Activated CD8-positive, alpha-beta memory T cell treated with anti-CD3 and anti-CD28 coated beads for 1 hour (primary cell): Measurements from ENCODE around the gene OR2L8.

Source experiments
- DNase-seq, 2 donors: peaks; one replicate each; pipeline ENCODE4 v3.0.0-alpha.2; 2020; ENCODE audit warnings: low read depth in 1 of 2; ENCODE audit errors: extremely low read depth in 1 of 2

Gene OR2L8

DNA sequence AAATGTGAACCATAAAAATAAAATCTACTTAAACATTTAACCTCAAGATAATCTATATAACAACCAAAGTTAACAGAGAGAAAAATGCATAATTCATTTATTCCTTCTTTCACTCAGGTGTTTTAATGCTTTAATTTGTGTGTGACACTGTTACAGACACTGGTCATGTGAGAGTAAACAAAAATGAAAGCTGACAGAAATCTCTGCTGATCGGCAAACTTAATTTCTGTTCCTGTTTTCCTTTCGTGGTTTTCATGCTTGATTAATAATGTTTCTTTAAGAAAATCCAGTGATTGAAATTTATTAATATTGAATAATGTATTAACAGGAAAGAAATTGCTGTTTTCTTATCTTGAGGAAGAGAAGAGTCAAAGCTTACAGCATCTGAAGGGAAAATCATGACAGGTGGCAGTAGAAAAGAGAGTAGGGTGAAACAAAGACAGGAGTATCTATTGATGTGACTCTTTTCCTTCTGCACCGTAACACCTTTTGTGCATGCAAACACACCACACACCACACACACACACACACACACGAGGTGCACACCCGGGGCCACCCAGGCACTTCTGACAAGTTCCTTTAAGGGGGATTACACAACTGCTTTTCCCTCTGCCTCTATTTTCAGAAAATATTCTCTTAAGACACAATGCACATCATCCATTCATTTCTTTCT, 18.0 kb downstream of the OR2L8 start:
- DNase-seq: no peak

DNA sequence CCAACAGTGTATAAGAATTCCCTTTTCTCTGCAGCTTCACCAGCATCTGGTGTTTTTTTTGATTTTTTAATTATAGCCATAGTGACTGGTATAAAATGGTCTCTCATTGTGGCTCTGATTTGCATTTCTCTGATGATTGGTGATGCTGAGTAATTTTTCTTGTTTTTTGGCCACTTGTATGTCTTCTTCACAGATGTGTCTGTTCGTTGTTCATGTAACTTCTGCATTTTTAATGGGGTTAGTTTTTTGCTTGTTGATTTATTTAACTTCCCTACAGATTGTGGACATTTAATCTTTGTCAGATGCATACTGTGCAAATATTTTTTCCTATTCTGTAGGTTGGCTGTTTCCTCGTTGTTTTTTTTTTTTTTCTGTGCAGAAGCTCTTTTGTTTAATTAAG, 44.3 kb downstream of the OR2L8 start:
- no peak for DNase-seq

DNA sequence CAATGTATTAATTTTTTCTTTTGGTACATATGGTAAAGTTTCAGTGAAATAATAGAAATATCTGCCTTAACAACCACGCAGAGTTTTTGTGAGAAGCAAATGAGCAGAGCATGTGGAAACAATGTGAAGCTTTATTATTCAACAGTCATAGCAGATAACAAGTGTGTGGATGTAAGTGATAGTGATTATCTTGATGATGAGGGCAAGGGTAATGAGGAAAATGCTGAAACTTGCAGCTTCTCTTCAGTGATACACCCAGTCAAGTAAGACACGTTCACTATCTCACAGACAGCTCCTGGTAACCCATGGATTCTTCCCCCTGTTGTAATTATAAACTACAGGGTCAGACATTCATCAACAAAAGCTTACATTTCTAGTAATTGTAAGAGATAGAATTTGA, 50.2 kb downstream of the OR2L8 start:
- DNase-seq: no peak
